HG03439 (cell line): Measurements from ENCODE around the gene S1PR5.

Source experiments
- ATAC-seq: cut with Tn5 transposase; IDR thresholded peaks from one replicate; pipeline ENCODE4 v1.9.1; 2021; ENCODE audit warnings: mild to moderate bottlenecking, moderate library complexity; ENCODE audit not compliant: unreplicated experiment

S1PR5 gene

DNA sequence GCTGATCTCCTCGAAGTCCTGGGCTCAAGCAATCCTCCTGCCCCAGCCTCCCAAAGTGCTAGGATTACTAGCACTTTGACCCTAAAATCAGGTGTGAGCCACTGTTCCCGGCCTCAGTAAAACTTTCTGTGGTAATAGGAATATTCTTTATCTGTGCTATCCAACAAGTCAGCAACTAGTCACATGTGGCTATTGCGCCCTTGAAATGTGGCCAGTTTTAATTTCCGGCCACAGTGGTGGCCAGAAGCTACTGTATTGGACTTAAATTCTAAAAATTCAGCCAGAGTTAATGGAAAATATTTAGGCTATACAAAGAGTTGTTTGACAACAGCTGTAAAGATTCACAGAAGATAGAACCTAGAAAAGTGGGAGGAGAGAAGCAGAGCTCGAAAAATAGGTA is 44.1 kb downstream of the S1PR5 start:
- ATAC-seq: no peak

DNA sequence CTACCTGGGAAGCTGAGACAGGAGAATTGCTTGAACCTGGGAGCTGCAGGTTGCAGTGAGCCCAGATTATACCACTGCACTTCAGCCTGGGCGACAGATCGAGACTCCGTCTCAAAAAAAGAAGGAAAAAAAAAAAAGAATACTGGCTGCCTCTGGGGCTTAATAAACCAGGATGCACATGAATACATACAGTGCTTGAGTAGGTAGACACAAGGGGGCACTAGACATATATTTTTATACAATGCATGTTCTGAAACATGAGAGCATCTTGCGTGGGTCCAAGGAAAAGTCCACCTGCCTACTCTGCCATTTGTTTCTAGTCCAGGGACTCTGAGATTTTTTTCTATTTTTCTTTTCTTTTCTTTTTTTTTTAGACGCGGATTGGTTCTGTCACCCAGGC is 45.3 kb downstream of the S1PR5 start:
- ATAC-seq: no peak

DNA sequence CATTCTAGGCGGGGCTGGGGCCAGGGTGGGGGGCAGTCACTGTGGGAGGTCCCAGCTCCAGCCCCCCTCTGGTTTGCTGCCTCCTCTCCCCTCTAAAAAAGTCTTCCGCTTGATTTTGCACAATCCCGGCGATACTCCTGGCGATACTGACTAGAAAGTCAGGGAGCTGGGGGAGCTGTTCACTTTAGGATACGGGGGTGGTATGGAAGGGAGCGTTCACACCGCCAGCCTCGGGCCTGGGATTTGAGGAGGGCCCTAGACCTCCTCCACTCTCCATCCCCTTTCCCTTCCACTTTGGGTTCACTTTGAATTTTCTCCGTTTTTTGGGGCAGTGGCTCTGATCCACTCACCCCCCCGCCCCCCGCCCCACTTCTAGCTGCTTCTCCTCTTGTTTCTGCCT is 49.1 kb downstream of the S1PR5 start:
- ATAC-seq: no peak

DNA sequence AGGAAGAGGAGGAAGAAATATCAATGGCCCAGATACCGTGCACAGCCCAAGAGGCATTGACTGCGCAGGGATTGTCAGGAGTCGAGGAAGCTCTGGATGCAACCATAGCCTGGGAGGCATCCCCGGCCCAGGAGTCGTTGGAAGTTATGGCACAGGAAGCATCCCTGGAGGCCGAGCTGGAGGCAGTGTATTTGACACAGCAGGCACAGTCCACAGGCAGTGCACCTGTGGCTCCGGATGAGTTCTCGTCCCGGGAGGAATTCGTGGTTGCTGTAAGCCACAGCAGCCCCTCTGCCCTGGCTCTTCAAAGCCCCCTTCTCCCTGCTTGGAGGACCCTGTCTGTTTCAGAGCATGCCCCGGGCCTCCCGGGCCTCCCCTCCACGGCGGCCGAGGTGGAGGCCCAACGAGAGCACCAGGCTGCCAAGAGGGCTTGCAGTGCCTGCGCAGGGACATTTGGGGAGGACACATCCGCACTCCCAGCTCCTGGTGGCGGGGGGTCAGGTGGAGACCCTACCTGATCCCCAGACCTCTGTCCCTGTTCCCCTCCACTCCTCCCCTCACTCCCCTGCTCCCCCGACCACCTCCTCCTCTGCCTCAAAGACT is 50.0 kb downstream of the S1PR5 start:
- ATAC-seq: no peak

DNA sequence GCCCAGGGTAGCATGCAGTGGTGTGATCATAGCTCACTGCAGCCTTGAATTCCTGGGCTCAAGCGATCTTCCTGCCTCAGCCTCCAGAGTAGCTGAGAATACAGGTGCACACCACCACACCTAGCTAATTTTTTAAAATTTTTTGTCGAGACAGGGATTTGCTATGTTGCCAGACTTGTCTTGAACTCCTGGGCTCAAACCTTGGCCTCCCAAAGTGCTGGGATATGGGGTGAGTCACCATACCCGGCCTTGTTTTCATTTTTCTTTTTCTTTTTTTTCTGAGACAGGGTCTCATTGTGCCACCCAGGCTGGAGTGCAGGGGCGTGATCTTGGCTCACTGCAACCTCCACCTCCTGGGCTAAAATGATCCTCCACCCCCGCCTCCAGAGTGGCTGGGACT is 52.8 kb downstream of the S1PR5 start:
- no peak for ATAC-seq
